ENCODE measurements around the gene ENPP7.

DNA sequence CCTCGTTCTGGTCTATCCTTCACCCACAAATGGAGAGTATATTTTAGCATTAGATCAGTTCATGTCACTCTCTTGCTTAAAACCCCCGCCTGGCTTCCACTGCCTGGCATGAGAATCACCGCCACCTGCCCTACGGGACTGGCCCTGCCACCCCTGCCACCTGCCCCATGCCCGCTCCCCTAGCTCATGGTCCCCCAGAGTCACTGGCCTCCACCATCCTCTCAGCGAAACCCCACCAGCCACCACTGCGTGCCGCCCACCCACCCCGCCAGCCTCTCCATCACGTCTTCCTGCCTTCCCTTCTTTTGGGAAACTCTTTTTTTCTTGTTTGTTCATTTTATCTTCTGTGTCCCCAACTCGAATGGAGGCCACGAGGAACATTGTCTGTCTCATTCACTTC, 982 bp upstream of the ENPP7 start:
- TF ChIP-seq, protein P1, sequence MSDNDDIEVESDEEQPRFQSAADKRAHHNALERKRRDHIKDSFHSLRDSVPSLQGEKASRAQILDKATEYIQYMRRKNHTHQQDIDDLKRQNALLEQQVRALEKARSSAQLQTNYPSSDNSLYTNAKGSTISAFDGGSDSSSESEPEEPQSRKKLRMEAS (IDR thresholded peaks at IDR 0.05; ENCODE audit: insufficient read depth, insufficient read length): no peak
- no peak for TF ChIP-seq MYC (IDR thresholded peaks at IDR 0.05; ENCODE audit: low read depth, low read length)

Data from endothelial cell of umbilical vein (primary cell).